ENCODE data around the gene SSTR5.

GRCh38 chr16:1031666-1032065 lies 40.9 kb upstream of the SSTR5 start:
- TF ChIP-seq CTCF (IDR thresholded peaks at IDR 0.05) (no peak), POLR2A (IDR thresholded peaks at IDR 0.05) (no peak)

Data from uterus (tissue), 2 donors.